ENCODE data around the gene RNASEH1.

- TF ChIP-seq POLR2A (IDR thresholded peaks at IDR 0.05) (no peak), CTCF (IDR thresholded peaks at IDR 0.05) (no peak), POLR2AphosphoS5 (IDR thresholded peaks at IDR 0.05) (peak; percentile 64)
Measured at GRCh38 chr2:3598197-3598910, 40.2 kb upstream of the RNASEH1 start.
